Measurements from ENCODE around the gene CASTOR2.
"Not testable (repeated sequence)": the region's sequence is repeated elsewhere in the genome, so short reads cannot be mapped to it uniquely, and the experiment has no call there.

The CASTOR2 gene

GRCh38 chr7:74964511-74965119 is at the start of gene CASTOR2:
Gene CASTOR2, plus strand, starts transcription at chr7:74964705. Its CDS starts 281 bp downstream, at chr7:74964986.
- ATAC-seq, result peak; percentile 80
- TF ChIP-seq ZFP3 (CRISPR knock-in tag; IDR thresholded peaks at IDR 0.05), result peak; percentile 89

DNA sequence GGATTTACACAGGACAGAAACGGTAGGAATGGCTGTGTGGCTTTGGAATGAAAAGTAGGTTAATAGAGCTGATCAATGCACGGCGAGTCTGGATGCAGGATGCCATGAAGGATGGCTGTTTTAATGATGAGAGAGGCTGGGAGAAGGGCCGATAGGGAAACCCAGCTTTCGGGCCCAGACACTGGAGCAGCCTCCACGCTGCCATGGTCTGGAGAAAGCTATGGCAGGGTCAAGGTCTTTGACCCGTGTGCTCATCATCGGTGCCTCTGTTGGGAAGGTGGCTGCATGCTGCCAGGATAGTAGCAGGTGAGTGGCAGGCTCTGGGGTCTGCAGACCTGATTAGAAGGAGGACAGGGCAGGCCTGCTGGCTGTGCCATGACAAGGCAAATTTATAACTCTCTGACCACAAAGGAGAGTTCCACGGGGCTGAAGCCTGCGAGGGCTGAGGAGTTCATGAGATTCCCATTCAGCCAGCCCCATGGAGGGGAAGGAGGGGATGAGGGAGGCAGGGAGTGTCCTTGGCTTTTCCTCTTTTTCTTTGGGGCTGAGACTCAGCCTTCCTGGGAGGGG is 42.1 kb upstream of the CASTOR2 start:
- not testable (repeated sequence) for ATAC-seq

- ATAC-seq, result not testable (repeated sequence)
These were observed 40.9 kb upstream of the CASTOR2 start for GRCh38 chr7:74923644-74924043.

DNA sequence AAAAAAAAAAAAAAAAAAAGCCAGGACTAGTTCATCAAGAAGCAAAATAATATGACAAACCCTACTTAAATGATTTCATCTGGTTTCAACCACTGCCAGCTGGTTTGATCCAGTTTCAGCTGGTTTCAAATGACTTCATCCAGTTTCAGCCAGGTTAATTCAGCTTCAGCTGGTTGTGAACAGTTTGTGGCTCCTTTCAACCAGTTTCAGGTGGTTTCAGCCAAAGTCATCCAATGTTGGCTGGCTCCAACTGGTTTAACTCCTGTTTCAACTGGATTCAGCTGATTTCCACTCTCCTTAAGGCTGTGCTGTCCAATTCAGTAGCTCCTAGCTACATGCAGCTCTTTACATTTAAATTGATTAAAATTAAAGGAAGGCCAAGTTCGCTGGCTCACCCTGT is 37.5 kb upstream of the CASTOR2 start:
- not testable (repeated sequence) for ATAC-seq

DNA sequence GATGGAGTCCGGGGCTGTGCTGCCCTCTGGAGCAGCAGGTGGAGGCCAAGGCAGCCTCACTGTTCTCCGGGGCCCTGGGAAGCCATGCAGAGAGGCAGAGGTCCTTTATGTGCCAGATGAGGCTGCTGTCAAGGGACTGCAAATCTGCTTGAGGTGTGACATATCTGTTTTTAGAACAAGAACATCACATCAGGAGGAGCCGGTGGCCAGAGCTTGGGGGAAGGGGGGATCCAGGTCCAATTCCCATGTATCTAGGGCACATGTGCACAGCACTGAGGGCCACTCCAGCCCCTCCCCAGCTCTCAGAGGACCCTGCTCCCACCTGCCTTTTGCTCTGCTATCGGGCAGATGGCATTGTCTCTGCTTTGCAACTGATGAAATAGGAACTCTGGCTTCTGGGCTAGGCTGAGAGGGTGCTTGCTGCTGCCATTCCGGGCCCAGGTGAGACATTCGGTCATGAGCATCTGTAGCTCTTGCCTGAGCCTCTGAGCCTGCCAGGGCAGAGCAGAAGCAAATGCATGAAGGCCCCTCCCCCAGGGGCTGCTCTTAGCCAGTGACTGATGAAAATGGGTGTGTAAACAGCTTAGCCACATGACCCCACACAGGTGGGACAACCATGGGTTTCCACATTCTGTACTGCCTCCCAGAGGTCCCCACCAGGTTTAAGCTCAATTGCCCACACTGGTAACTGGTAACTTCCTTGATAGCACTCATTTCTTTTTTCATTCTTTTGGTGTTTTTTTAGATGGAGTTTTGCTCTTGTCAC is 32.8 kb upstream of the CASTOR2 start:
- ATAC-seq, result not testable (repeated sequence)

DNA sequence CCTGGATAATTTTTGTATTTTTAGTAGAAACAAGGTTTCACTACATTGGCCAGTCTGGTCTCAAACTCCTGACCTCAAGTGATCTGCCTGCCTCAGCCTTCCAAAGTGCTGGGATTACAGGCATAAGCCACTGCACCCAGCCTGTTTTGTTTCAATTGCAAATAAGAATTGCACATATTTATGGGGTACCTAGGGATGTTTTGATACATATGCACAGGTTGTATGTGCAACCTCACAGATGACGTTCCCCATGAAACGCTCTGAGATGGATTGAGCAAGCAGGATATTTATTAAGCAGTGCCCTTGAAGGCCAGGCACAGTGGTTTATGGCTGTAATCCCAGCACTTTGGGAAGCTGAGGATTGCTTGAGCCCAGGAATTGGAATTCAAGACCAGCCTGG is 25.1 kb upstream of the CASTOR2 start:
- not testable (repeated sequence) for ATAC-seq

DNA sequence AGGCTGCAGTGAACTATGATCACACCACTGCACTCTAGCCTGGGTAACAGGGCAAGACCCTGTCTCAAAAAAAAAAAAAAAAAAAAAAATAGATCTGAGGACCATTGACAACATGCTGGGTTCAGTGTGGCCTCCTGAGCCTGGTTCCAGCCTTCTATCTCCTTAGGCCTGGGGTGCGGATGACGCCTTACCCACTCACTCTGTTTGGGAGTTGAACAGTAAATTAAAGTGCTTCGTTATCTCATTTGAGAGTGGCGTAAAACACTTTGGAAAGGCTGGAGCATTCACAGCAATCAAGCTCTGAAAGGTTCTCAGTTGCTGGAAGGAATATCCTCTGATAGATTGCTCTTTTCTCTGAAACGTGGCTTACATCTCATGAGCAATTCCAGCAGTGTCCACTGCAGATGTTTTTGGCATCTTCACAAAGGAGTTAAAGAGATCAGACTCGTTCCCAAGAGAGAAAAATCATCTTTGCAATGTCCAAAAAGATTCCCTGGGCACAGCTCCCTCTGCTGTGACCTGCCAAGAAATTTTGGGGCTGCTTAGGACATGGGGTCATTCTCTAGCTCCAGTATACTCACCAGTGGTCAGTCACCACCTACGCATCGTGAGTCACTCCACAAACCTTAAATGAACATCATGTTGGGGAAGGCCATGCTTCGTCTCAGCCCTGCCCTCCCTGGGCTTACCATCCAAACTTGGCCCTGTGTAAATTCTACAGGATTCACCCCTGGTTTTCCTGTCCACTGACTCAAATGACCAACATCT is 23.0 kb upstream of the CASTOR2 start:
- peak; percentile 25; the same call in 2 of the 3 replicates for ATAC-seq

- not testable (repeated sequence) for ATAC-seq
These were observed 20.6 kb upstream of the CASTOR2 start for GRCh38 chr7:74943923-74944322.

DNA sequence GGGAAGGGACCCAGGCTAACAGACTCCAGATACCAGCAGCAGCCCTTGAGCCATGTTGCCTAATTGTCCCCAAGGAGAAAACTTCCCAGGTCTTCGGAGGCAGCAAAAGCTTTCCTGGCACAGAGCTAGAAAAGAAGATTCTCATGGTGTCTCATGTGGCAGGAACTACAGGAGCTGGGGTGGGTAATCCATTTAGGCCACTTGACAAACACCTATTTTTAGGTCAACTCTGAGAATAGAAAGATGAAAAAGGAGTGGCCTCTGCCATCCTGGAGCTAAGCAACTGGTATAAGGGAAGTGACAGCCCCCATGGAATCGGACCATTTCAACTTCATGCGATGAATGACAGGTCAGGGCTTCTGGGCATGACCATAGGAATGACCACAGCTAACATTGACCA is 16.8 kb upstream of the CASTOR2 start:
- not testable (repeated sequence) for ATAC-seq

GRCh38 chr7:74953774-74954173 is 10.7 kb upstream of the CASTOR2 start:
- ATAC-seq, result peak; percentile 25; the same call in 1 of the 3 replicates

GRCh38 chr7:74958328-74958727 is 6.2 kb upstream of the CASTOR2 start:
- ATAC-seq, result not testable (repeated sequence)

DNA sequence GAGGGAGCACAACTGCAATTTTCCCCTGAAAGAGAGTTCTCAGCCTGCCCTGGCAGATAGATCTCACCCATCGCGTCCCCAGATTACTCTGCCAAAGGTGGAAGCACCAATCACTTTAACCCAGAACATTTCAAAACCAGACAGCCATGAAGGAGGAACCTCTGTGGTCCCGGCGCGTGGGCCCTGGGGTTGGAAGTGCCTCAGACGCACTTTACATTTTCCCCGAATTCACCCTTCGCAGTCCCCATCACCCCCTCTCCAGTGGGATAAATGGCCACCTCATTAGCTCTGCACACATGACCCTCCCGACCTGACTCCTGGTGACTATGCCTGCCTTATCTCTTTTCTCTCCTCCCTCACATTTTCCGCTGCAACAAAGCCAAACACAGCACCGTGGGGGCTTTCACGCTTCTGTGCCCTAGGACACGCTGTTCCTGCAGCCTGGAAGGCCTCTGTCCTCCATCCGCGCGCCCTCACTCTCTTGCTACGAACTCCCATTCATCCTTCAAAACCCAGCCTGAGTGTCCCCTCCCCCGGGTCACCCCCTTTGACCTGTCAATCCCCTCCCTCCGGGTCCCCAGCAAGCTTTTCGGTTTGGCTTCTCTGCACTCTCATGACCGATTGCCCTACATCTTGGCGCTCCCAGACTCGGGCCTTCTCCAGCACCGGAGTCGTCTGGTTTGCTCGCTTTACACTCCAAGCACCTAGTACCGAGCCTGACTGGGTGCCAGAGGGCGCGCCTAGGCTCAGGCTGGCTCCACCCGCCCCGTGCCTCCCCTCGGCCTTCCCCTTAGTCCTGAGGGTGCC is 598 bp upstream of the CASTOR2 start:
- peak; percentile 62 for ATAC-seq

GRCh38 chr7:74966208-74966854 is 1.8 kb downstream of the CASTOR2 start:
- peak; percentile 31 for ATAC-seq

DNA sequence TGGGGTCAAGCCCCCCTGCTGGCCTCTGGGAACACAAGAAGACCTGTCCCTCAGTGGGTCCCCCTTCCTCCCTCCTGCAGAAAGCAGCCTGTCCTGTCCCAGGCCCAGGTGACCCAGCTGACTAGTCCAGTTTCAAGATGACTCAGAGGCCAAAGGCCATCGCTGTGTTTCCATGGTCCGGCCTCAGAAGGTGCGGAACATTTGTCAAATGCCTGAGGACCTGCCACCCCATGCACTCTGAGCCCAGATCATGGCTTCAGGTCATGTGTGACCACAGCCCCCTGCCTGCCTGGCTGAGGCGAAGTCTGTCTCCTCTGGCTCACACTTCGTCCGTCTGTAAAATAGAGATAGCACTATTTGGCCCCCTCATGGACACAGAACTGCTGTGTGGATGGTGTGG is 2.4 kb downstream of the CASTOR2 start:
- ATAC-seq, result not testable (repeated sequence)

DNA sequence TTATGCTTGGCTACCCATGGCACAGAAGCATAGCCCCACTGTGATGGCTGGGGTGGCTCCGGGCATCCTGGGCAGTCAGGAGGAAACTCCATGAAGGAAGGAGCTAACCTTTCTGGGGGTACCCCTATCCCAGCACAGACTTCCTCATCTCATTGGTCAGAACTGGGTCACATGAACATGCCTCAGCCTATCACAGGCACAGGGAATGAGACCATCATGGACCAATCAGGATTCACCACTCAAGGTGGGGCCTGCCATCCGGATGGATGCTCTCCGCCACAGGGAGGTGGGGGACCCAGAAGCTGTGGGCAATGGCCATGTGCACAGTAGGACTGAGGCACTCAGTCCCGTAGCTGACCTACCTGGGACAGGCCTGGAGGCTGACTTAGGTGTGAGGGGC is 6.9 kb downstream of the CASTOR2 start:
- ATAC-seq, result peak; percentile 25; the same call in 2 of the 3 replicates

DNA sequence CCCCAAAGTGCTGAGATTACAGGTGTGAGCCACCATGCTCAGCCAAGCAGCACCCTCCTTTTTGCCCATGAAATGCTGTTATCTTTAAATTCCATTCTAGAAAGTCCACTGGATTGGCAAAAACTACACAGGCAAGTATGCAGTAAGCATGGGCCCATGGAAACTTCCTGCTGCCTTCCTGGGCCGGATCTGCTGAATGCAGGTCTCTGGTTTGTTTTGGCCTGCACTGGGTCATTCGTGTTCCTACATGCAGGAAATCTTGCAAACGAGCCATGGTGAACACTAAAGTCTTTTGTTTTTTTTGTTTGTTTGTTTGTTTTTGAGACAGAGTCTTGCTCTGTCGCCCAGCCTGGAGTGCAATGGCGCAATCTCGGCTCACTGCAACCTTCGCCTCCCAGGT is 7.9 kb downstream of the CASTOR2 start:
- ATAC-seq, result not testable (repeated sequence)

- not testable (repeated sequence) for ATAC-seq
These were observed 11.5 kb downstream of the CASTOR2 start for GRCh38 chr7:74975959-74976358.

DNA sequence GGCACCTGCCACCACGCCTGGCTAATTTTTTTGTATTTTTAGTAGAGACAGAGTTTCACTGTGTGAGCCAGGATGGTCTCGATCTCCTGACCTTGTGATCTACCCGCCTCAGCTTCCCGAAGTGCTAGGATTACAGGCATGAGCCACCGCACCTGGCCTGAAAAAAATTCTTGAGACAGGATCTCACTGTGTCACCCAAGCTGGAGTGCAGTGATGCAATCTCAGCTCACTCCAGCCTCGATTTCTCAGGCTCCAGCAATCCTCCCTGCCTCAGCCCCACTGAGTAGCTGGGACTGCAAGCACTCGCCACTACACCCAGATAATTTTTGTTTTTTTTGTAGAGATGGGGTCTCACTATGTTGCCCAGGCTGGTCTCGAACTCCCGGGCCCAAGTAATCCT is 13.0 kb downstream of the CASTOR2 start:
- not testable (repeated sequence) for ATAC-seq

DNA sequence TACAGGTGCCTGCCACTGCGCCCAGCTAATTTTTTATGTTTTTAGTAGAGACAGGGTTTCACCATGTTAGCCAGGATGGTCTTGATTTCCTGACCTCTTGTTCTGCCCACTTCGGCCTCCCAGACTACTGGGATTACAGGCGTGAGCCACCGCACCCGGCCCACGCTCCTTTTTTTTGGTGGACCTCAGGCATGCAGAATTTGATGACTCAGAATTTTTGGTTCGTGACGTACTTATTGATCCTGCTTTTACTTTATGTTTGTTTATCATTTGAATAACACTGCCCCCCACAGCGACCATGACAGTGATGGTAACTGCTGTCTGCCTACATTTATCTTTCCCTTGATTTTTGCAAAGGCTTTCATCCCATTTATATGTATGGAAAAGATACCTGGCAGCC is 23.9 kb downstream of the CASTOR2 start:
- not testable (repeated sequence) for ATAC-seq
